NCI-H345 (cell line): ENCODE data around the gene NCLN.
"Not testable (repeated sequence)": the region's sequence is repeated elsewhere in the genome, so short reads cannot be mapped to it uniquely, and the experiment has no call there.

Source experiments
- DNase-seq: peaks from one replicate; lab custom pipeline; 2025; lab: John Stamatoyannopoulos, UW

The NCLN gene

DNA sequence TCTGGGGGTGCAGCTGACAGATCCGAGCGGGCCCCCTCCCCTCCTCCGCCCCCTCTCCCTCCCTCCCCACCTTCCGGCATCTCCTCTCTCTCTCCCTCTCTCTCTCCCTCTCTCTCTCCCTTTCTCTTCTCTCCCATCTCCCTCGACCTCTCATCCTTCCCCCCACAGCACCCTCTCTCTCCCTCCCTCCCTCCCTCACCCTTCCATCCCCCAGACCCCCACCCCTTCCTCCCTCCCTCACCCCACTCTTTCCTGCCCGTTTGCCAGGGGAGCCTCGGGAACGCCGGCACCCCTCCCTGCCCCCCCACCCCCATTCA is 39.4 kb downstream of the NCLN start:
- DNase-seq: no peak

- no peak for DNase-seq
Observed at GRCh38 chr19:3225677-3226093, 40.0 kb downstream of the NCLN start.

DNA sequence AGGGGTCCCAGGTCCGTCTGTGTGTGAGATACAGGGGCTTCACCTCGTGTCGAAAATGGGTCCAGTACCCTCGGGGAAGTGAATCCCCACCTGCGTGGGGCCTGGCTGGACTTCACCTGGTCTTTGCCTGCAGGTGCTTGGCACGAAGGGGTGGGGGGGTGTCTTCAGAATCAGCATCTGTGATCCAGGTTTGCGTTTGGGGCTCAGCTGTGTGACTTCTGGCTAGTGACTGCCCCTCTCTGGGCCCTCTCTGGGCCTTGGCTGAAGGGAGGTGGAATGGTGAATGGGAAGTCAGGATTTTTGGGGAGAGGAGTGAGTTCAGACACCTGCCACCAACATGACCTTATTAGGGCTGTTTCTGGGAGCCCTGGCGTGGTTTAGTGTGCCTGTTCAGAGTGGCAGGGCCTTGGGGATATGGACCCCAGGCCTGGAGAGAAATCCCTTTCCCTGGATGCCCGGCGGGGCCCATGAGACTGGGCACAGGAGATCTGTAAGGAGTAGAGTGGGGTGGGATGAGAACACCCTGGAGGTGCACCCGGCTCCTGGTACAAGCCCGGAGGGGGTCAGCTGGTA is 41.4 kb downstream of the NCLN start:
- no peak for DNase-seq

DNA sequence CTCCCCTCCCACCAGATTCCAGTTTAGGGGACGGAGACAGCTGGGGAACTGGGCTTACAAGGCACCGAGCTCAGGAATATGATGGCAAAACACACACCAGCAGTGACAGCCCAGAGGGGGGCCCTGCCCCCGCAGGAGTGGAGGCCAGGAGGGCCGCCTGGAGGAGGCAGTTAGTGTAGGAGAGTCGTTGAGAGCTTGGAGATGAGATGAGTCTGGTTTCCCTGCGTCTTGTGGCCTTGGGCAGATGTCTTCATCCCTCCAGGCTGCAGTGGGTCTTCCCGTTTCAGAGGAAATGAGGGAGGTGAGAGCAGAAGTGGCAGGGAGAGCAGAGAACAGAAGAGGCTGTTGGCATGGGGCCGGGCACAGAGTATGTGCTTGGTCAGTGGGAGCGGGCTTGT is 43.6 kb downstream of the NCLN start:
- DNase-seq: no peak

- DNase-seq: no peak
Observed at GRCh38 chr19:3229888-3230496, 44.3 kb downstream of the NCLN start.

DNA sequence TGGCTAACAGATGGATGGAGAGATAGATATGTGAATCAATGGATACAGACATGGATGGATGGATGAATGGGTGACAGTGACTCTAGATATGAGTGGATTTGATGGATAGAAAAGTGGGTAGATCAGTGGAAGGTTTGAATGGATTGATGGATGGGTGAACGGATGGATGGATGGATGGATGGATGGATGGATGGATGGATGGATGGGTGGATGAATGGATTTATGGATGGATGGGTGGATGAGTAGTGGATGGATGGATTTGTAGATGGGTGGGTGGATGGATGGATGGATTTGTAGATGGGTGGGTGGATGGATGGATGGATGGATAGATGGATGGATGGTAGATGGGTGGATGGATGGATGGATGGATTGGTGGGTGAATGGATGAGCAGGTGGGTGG is 45.6 kb downstream of the NCLN start:
- DNase-seq: no peak

GRCh38 chr19:3233116-3233515 is 47.4 kb downstream of the NCLN start:
- DNase-seq: no peak

DNA sequence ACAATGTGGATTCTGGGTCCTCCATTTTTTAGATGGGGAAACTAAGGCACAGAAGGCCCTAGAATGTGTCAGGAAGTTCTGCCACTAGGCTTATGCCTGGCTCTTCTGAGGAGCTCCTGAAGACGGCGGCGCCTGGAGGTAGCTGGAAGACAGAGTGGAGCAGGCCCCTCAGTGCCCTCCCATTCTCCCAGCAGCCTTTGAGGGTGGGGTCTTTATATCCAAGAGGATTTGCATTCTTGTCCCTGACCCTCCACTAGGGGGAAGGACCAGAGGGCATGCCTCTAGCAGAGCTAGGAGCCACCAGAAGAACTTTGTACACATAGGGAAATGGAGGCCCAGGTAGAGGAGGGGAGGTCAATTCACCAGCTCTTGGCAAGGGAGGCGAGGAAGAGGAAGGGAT is 48.1 kb downstream of the NCLN start:
- DNase-seq: no peak

- DNase-seq: no peak
Observed at GRCh38 chr19:3234800-3235199, 49.1 kb downstream of the NCLN start.

DNA sequence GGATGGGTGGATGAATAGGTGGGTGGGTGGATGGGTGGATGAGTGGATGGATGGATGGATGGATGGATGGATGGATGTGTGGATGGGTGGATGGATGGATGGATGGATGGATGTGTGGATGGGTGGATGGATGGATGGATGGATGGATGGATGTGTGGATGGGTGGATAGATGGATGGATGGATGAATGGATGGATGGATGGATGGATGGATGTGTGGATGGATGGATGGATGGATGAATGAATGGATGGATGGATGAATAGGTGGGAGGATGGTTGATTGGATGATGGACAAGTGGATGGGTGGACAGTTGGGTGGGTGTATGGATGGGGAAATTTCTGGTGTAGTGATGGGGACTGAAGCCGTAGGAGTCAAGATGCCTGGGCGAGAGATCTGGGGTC is 49.9 kb downstream of the NCLN start:
- DNase-seq: not testable (repeated sequence)

DNA sequence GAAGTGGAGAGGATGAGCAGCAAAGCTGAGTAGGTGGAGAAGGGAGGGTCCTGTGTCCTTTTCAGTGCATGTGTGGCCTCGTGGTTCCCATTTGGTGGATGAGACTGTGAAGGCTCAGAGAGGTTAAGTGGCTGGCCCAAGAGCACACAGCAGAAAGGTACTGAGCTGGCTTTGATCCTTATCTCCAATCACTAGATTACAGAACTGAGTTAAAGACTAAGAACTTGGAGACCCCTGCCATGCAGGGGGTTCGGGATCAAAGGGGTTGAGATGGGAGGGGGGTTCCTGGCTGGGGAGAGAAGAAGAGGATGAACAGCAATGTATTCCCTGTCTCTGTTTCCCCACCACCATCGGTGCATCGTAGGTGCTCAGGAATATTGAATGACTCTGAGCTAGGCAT is 50.5 kb downstream of the NCLN start:
- no peak for DNase-seq

DNA sequence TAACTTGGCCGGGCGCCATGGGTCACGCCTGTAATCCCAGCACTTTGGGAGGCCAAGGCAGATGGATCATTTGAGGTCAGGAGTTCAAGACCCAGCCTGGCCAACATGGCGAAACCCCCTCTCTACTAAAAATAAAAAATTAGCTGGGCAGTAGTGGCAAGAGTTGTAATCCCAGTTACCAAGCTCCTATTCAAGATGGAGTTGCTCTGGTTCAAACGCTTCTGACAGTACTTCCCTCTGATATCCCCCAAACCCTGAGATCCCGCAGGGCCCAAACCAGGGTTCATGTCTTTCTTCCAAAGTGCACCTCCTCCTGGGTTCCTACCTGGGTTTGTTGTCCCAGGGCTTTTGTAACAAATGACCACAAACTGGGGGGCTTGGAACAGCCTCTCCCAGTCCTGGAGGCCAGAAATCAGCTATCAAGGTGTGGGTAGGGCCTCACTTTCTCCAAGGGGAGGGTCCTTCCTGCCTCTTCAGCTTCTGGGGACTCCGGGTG is 52.4 kb downstream of the NCLN start:
- no peak for DNase-seq

DNA sequence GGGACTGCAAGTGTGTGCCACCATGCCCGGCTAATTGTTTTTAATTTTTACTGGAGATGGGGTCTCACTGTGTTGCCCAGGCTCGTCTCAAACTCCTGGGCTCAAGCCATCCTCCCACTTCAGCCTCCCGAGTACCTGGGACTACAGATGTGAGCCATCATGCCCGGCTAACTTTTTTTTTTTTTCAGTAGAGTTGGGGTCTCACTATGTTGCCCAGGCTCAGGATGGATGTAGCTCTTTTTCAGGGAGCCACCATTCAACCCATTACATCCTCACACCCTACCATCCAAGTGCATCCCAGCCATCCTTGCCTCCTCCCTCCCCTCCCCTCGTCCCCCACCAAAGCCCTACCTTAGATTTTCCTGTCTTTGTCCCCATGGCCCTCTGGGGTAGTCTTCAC is 53.6 kb downstream of the NCLN start:
- no peak for DNase-seq

DNA sequence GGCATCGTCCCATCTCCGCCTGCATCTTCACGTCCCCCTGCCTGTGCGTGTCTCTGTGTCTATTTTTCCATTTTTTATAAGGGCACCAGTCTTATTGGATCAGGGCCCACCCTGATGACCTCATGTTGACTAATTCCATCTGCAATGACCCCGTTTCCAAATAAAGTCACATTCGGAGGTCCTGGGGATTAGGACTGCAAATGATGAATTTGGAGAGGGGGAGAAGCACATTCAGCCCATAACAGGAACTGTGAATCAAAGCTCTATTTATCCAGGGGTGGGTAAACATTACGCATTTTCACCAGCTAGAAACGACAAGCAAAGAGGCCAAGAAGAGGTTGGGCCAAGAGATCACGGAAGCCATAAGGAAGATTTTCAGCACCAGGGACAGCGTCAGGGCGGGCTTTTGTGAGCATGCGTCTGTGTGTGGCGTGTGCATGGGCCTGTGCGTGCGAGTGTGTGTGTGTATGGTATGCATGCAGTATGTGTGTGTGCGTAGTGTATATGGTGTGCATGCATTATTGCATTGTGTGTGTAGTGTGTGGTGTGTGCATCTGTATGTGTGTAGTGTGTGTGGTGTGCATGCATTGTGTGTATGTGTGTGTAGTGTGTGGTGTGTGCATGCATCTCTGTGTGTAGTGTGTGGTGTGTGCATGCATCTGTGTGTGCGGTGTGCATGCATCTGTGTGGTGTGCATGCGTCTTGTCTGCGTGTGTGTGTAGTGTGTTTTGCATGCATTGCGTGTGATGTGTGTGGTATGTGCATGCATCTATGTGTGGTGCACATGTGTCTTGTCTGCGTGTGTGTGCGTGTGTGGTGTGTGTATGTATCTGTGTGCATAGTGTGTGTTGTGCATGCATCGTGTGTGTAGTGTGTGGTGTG is 58.3 kb downstream of the NCLN start:
- no peak for DNase-seq

DNA sequence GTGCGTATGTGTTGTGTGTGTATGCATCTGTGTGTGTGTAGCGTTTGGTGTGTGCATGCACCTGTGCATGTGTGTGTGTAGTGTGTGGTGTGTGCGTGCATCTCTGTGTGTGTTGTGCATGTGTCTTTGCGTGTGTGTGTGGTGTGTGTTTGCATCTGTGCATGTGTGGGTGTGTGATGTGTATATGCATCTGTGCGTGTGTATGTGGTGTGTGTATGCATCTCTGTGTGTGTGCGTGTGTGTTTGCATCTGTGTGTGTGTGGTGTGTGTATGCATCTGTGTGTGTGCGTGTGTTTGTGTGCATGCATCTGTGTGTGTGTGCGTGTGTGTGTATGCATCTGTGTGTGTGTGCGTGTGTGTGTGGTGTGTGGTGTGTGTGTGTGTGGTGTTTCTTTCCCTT is 59.3 kb downstream of the NCLN start:
- DNase-seq: no peak

GRCh38 chr19:3248728-3249326 is 63.1 kb downstream of the NCLN start:
- no peak for DNase-seq

DNA sequence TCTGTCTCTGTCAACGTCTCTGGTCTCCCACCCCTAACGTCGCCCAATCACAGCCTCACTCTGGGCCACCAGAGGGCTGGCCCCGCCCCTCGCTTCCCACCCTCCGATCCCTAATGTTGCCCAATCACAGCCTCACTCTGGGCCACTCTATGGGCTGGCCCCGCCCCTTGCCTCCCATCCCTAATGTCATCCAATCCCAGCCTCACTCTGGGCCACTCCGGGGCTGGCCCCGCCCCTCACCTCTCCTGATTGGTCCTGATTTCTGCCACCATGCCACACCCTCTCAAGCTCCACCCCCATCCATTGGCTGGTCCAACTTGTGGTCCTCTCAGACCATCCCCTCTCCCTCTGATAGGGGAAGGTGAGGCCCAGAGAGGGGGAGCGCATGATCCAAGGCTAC is 63.7 kb downstream of the NCLN start:
- no peak for DNase-seq

DNA sequence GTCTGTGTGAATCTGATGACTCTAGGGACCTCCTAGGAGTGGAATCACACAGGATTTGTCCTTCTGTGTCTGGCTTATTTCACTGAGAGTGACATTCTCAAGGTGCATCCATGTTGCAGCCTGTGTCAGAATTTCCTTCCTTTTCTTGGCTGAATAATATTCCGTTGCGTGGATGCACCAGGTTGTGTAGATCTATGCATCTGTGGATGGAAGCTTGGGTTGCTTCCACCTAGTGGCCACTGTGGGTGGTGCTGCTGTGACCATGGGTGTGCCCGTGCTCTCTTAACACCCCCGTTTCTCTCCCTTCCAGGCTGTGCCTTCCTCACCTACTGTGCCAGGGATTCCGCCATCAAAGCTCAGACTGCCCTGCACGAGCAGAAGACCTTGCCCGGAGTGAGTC is 64.9 kb downstream of the NCLN start:
- DNase-seq: no peak

DNA sequence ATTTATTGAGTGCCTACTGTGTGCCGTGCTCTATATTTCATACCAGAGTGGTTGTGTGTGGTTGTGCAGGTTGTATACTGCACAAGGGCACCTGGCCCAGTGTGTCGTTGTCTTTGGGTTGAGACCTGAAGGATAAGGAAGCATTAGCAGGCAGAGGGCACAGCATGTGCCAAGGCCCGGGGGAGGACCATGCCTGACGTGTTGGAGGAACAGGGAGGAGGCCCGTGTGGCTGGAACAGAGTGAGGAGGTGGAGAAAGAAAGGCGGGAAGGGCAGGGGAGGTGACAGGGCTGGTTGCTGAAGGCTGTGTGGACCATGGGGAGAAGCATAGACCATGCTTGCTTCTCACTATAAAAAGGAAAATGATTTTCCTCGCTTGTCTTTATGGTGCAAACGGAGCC is 65.5 kb downstream of the NCLN start:
- no peak for DNase-seq

GRCh38 chr19:3252650-3253049 is 66.9 kb downstream of the NCLN start:
- no peak for DNase-seq

DNA sequence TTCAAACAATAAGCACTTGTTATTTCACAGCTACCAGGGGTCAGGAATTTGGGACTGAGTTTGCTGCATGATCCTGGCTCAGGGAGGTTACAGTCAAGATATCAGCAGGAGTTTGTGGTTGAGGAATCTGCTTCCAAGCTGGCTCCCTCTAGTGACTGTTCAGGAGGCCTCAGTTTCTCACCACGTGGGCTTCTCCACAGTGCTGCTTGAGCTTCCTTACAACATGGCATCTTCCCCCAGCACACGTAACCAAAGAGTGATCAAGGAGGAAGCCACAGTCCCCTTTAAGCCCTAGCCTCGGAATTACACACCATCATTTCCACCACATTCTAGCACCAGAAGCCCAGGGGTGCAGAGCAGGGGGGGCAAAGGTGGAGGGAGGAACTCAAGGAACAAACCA is 67.5 kb downstream of the NCLN start:
- no peak for DNase-seq

DNA sequence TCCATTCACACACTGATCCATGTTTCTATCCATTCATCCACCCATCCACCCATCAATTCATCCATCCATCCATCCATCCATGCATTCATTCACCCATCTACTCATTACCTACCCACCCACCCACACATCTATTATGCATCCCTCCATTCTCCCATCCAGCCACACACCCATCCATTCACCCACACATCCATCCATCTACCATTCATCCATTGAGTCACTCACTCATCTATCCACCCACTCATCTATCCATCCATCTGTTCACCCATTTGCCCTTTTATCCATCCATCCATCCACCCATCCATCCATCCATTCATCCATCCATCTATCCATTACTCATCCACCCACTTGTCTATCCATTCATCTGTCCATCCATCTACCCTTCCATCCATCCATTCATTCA is 68.8 kb downstream of the NCLN start:
- DNase-seq: no peak

DNA sequence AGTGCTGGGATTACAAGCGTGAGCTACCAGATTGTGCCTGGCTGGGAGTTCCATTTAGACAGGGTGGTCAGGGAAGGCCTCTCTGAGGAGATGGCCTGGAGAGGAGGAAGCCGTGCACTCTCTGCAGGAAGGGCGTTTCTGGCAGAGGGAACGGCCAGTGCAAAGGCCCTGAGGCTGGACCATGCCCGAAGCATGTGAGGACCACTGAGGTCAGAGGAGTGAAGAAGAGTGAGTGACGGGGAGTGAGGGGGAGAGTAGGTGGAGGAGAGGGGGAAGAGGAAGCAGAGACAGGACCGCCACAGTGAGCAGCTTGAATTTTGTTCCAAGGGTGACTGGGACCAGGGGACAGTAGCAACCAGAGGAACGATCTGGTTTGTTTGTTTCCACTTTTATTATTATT is 71.3 kb downstream of the NCLN start:
- DNase-seq: no peak
